Measurements from ENCODE around the gene KIF13A.

DNA sequence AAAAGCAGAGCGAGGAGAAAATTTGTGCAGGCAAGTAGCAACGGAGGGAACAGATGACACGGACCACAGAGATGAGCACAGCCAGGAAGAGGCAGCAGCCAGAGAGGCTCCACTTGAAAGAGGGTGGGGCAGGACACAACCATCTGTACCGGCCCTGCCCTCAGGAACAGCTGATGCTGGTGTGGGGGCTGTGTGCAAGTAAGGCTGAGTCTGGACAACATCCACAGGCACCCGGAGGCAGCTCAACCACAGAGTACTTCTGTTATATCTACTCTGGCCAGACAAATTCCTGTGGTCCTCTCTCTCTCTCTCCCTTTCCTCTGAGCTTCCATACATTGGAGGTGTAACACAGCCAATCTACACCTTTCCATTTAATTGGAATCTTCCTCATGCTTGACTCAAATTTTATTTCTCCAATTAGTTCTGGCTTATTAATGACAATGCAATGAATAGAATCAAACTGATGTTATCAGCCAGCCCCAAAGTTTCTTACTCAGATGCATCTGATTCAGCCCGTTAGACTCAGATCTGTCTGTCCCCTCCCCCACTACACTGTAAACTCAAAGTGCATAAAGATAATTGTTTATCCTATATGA lies 24.9 kb downstream of the KIF13A start:
- TF ChIP-seq POLR2A (IDR thresholded peaks at IDR 0.05), result no peak
- TF ChIP-seq, protein P1, sequence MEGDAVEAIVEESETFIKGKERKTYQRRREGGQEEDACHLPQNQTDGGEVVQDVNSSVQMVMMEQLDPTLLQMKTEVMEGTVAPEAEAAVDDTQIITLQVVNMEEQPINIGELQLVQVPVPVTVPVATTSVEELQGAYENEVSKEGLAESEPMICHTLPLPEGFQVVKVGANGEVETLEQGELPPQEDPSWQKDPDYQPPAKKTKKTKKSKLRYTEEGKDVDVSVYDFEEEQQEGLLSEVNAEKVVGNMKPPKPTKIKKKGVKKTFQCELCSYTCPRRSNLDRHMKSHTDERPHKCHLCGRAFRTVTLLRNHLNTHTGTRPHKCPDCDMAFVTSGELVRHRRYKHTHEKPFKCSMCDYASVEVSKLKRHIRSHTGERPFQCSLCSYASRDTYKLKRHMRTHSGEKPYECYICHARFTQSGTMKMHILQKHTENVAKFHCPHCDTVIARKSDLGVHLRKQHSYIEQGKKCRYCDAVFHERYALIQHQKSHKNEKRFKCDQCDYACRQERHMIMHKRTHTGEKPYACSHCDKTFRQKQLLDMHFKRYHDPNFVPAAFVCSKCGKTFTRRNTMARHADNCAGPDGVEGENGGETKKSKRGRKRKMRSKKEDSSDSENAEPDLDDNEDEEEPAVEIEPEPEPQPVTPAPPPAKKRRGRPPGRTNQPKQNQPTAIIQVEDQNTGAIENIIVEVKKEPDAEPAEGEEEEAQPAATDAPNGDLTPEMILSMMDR (IDR thresholded peaks at IDR 0.05 in 8 of 11, conservative IDR thresholded peaks at IDR 0.05 in 3 of 11), result no peak

All from spleen (tissue), 7 donors.